NCI-H146 treated with DMSO at 0.1 percent for 48 hours (cell line): Measurements from ENCODE around the gene BPIFB6.

ENCODE experiments used
- DNase-seq: peaks from one replicate; lab custom pipeline; 2025; ENCODE audit not compliant: unreplicated experiment; lab: John Stamatoyannopoulos, UW

Gene BPIFB6

GRCh38 chr20:33015700-33016580 lies 15.5 kb upstream of the BPIFB6 start:
- no peak for DNase-seq

- no peak for DNase-seq
These were observed 14.8 kb upstream of the BPIFB6 start for GRCh38 chr20:33016581-33017109.

DNA sequence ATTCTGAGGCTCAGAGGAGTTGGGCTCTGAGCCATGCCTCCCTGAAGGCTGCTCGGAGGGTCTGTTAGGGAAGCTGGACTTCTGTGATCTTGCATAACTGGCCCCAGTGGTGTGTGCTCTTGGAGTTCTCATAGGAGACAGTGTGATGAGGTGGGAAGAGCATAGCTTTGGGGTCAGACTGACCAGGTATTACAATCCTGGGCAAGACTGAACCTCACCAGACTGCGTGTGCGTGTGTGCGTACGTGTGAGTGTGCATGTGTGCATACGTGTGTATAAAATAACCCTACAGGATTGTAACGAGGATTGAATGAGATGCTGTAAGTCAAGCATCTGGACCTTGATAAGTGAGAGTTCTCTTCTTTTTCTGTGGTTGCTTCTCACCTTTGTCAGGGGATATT lies 13.9 kb upstream of the BPIFB6 start:
- DNase-seq = no peak

GRCh38 chr20:33018169-33018931 lies 13.1 kb upstream of the BPIFB6 start:
- no peak for DNase-seq

DNA sequence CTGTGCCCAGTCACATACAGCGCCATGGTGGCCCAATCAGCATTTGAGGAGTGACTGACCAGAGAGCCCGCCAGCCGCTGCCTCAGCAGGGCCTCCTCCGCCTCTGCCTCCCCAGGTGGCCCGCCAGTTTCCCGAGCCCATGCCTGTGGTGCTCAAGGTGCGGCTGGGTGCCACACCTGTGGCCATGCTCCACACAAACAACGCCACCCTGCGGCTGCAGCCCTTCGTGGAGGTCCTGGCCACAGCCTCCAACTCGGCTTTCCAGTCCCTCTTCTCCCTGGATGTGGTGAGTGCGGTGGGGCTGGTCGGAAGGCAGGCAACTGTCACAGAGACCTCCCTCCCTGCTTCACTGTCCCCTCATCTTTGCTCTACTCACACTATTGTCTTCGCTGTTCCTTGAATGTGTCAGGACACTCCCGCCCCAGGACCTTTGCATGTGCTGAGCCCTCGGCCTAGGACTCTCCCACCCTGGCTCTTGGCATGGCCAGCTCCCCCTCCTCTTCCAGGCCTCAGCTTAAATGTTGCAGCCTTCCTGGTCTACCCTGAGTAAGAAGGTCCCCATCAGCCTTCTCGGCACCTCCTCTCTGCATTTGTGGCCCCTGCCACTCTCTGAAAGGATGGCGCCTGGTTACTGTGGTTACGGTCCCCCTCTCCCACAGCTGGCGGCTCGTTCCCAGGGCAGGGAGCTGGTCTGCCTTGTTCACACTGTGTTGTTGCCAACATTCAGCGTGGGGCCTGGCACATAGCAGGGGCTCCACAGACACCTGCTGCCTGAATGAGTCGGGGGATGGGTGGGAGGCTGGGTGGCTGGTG lies 11.8 kb upstream of the BPIFB6 start:
- DNase-seq = no peak

GRCh38 chr20:33020278-33021161 lies 10.9 kb upstream of the BPIFB6 start:
- DNase-seq = no peak

DNA sequence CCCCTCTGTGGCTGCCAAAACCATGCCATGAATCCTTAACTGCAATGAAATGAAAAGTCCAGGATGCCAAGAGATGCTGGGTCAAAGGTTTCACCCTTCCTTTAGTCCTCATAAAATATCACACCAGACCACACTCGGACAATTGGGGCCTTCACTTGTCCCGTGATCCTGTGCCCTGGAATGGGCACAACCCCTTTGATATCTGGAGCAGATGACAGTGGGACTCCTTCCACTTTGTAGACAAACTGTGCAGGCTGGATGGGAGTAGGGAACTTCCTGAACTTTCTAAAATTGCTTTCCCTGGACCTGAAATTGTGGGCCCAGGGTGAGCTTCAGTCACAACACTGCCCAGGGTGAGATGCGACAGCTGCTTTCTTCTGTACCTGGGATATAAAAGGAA lies 9.6 kb upstream of the BPIFB6 start:
- no peak for DNase-seq

- DNase-seq = no peak
These were observed 9.2 kb upstream of the BPIFB6 start for GRCh38 chr20:33022289-33022688.

GRCh38 chr20:33022694-33023438 lies 8.6 kb upstream of the BPIFB6 start:
- no peak for DNase-seq

DNA sequence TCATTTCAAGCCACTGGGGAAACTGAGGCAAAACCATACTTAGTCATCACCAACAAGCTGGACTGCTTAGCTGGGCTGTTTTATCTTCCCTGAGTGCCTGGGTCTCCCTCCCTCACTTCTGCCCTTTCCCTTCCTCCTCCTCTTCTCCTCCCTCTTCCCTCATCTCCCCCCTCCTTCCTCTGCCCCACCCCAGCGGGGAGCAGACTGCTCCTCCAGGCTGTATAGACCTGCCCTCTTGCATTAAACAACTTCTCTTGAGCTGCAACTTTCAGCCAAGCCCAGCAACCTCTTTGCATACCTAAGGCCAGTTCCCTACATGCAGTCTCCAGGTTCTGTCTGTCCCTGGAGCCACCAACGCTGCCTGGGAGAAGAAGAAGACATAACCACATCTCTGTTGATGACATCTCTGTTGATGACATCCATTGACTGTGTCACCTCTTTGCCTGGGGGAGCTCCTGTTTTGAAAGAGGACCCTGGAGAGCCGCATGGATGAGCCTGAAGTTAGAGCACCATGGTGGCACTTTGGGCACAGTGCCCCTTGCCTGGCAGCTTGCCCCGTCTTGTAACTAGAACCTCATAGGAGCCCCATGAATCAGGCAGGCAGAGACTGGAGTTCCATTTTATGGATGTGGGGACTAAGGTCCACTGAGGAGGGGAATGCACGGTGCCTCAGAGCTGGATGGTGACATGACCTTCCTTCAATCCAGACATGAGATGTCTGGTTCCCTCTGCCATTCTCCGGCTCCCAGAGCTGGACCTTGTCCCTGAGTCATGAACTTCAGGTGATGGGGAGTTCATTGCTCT lies 7.8 kb upstream of the BPIFB6 start:
- no peak for DNase-seq

GRCh38 chr20:33024243-33024560 lies 7.2 kb upstream of the BPIFB6 start:
- no peak for DNase-seq

GRCh38 chr20:33024609-33025317 lies 6.7 kb upstream of the BPIFB6 start:
- DNase-seq = no peak

- no peak for DNase-seq
These were observed 6.1 kb upstream of the BPIFB6 start for GRCh38 chr20:33025318-33025876.

DNA sequence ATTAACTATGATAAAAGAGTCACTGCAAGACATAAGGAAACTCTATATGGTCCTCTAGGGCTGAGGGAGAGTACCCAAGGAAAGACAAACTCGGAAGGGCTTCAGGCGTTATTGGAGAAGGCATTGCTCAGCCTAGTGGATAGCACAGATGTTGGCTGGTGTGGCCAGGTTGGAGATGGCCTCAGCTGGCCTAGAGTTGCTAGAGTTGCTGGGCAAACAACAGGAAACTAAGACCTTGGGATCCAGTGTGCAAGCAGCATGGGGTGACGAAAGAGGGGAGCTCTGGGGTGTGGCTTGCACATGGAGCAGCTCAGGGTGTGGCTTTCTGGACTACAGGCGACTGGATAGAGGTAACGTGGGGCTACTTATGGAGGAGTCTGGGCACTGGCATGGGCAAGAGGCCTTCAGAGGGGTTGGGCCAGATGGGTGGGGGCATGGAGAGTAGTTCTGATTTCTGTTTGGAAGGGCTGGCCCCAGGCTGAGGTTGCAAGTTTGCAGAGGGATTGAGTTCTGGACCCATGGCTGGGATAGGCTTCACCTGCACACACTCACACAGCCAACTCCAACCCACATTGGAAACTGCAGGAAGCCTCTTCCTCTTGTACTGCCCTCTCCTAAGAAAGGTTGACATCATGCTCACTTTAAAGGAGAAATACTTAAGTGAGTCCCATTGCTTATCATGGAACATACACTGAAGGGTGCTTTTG lies 5.2 kb upstream of the BPIFB6 start:
- DNase-seq = no peak

GRCh38 chr20:33026779-33027759 lies 4.4 kb upstream of the BPIFB6 start:
- DNase-seq = no peak
